HCT116 (cell line): ENCODE results near the gene PLGRKT. TPM values are rescaled to one million over a fixed set of nuclear protein-coding genes. Genes with fewer than 3 reads are reported as not detected.
A peak's percentile ranks its signal among the peaks of the same experiment; 100 is the strongest.

Source experiments
- ATAC-seq: fragments of 200-7000 bp; cut with Tn5 transposase; 2 replicates; pipeline ENCODE4 v1.9.1; 2020; ENCODE audit warnings: mild to moderate bottlenecking, moderate library complexity
- BruUV-seq: library from RNA; stranded (reverse); fragments of 400-500 nt; replicated peaks from 2 replicates; lab custom pipeline; 2021; lab: Mats Ljungman, UMichigan
- CTCF ChIA-PET: fragments of 300-600 bp; sonication (Branson Sonifier 250); formaldehyde crosslinking; loops from one replicate; lab custom pipeline; 2021; ENCODE audit warnings: antibody characterized with exemption; lab: Charles Lee
- POLR2A ChIA-PET: fragments of 300-600, 350-600 bp; sonication (Branson Sonifier 250); formaldehyde crosslinking; loops from one replicate; lab custom pipeline; 2021; ENCODE audit warnings: antibody characterized with exemption; lab: Charles Lee
- RAD21 ChIA-PET, 2 experiments: fragments of 300-600 bp; sonication (Branson Sonifier 250); formaldehyde crosslinking; loops; one replicate each; lab custom pipeline; 2023; ENCODE audit warnings: low total read pairs in 2 of 2; ENCODE audit not compliant: uncharacterized antibody in 2 of 2, unreplicated experiment in 2 of 2, low non-redundant PET in 1 of 2; lab: Charles Lee
- DNase-seq: peaks from one replicate; pipeline ENCODE4 v3.0.0-alpha.2; 2010; ENCODE audit warnings: low read depth, low spot score
- H2AFZ ChIP-seq: fragments of 200-600 bp; shearing (Covaris generic), sonication (generic); 2 replicates; pipeline ENCODE4 v1.6.1; 2017; ENCODE audit warnings: low read depth, mixed run types, mixed read lengths, antibody characterized with exemption, low read length; ENCODE audit not compliant: poor library complexity, severe bottlenecking
- H3K27ac ChIP-seq: 2 replicates; pipeline ENCODE4 v1.5.1; 2012; ENCODE audit warnings: low read depth, low read length
- H3K27me3 ChIP-seq: fragments of 200-600 bp; sonication (generic); 2 replicates; pipeline ENCODE4 v1.6.1; 2016; ENCODE audit warnings: mixed run types, low read length, mixed read lengths; ENCODE audit not compliant: insufficient read depth
- H3K36me3 ChIP-seq, 2 experiments: fragments of 200-500 bp in 1 of 2; fragments of 200-600 bp in 1 of 2; sonication (Bioruptor generic) in 1 of 2; sonication (generic) in 1 of 2; 2 replicates each; pipeline versions ENCODE4 v1.5.1 to v1.6.1; 2014 to 2016; ENCODE audit warnings: low read length in 2 of 2, inconsistent platforms in 1 of 2, mixed read lengths in 1 of 2, mixed run types in 1 of 2; ENCODE audit not compliant: insufficient read depth in 2 of 2, control insufficient read depth in 1 of 2
- H3K4me1 ChIP-seq, 2 experiments: fragments of 200-600 bp in 1 of 2; sonication (generic) in 1 of 2; 2 replicates each; pipeline versions ENCODE4 v1.5.1 to v1.6.1; 2012 to 2017; ENCODE audit warnings: low read length in 2 of 2, inconsistent platforms in 1 of 2, mild to moderate bottlenecking in 1 of 2, mixed read lengths in 1 of 2, mixed run types in 1 of 2, moderate library complexity in 1 of 2; ENCODE audit not compliant: insufficient read depth in 2 of 2, control insufficient read depth in 1 of 2
- H3K4me2 ChIP-seq: fragments of 200-600 bp; sonication (generic); 2 replicates; pipeline ENCODE4 v1.6.1; 2017; ENCODE audit warnings: mixed run types, low read length, mixed read lengths
- H3K4me3 ChIP-seq, 2 experiments: fragments of 200-600 bp in 1 of 2; sonication (generic) in 1 of 2; replicated peaks in 1 of 2; 2 replicates each; pipeline ENCODE4 v1.5.1; 2011 to 2016; ENCODE audit warnings: low read length in 2 of 2, control low read depth in 1 of 2, low read depth in 1 of 2, mild to moderate bottlenecking in 1 of 2, mixed read lengths in 1 of 2, mixed run types in 1 of 2
- H3K79me2 ChIP-seq: fragments of 200-600 bp; sonication (generic); 2 replicates; pipeline ENCODE4 v1.6.1; 2017; ENCODE audit warnings: mild to moderate bottlenecking, mixed run types, low read length, moderate library complexity, mixed read lengths; ENCODE audit not compliant: insufficient read depth
- H3K9ac ChIP-seq: fragments of 200-600 bp; sonication (generic); 2 replicates; pipeline ENCODE4 v1.6.1; 2016; ENCODE audit warnings: low read length, mixed read lengths
- H3K9me2 ChIP-seq: fragments of 200-600 bp; sonication (generic), shearing (Covaris generic); 2 replicates; pipeline ENCODE4 v1.6.1; 2017; ENCODE audit warnings: mixed run types, mild to moderate bottlenecking, moderate library complexity; ENCODE audit not compliant: insufficient read depth
- H3K9me3 ChIP-seq, 2 experiments: fragments of 200-500 bp in 1 of 2; fragments of 200-600 bp in 1 of 2; sonication (Bioruptor generic) in 1 of 2; sonication (generic) in 1 of 2; 2 replicates each; pipeline ENCODE4 v1.6.1; 2014 to 2017; ENCODE audit warnings: low read length in 2 of 2, mixed read lengths in 2 of 2, inconsistent platforms in 1 of 2, low read depth in 1 of 2, mild to moderate bottlenecking in 1 of 2, mixed run types in 1 of 2, moderate library complexity in 1 of 2; ENCODE audit not compliant: control insufficient read depth in 1 of 2, insufficient read depth in 1 of 2
- H4K20me1 ChIP-seq: fragments of 200-600 bp; sonication (generic), shearing (Covaris generic); 2 replicates; pipeline ENCODE4 v1.6.1; 2017; ENCODE audit warnings: mixed run types, mild to moderate bottlenecking, moderate library complexity; ENCODE audit not compliant: insufficient read depth
- CBX3 ChIP-seq: IDR thresholded peaks from 2 replicates; pipeline ENCODE4 v1.6.1; 2012; ENCODE audit warnings: low read depth
- CEBPB ChIP-seq: IDR thresholded peaks from 2 replicates; pipeline ENCODE4 v1.6.1; 2012; ENCODE audit warnings: low read depth
- EGR1 ChIP-seq: IDR thresholded peaks from 2 replicates; pipeline ENCODE4 v1.6.1; 2012; ENCODE audit warnings: low read depth
- ELF1 ChIP-seq: IDR thresholded peaks from 2 replicates; pipeline ENCODE4 v1.6.1; 2012; ENCODE audit warnings: low read depth, borderline replicate concordance
- EZH2 ChIP-seq: fragments of 200-600 bp; sonication (generic); IDR thresholded peaks from 2 replicates; pipeline ENCODE4 v1.6.1; 2017; ENCODE audit warnings: antibody characterized with exemption, mixed run types
- JUND ChIP-seq: IDR thresholded peaks from 2 replicates; pipeline ENCODE4 v1.6.1; 2012
- POLR2A ChIP-seq: IDR thresholded peaks from 2 replicates; pipeline ENCODE4 v1.7.0; 2011; ENCODE audit warnings: borderline replicate concordance; ENCODE audit not compliant: insufficient read depth, insufficient read length; ENCODE audit errors: extremely low read depth
- RAD21 ChIP-seq: IDR thresholded peaks from 2 replicates; pipeline ENCODE4 v1.6.1; 2012; ENCODE audit warnings: low read depth, mild to moderate bottlenecking
- SIN3A ChIP-seq: IDR thresholded peaks from 2 replicates; pipeline ENCODE4 v1.6.1; 2012; ENCODE audit warnings: low read depth
- TCF7L2 ChIP-seq: IDR thresholded peaks from 2 replicates; pipeline ENCODE4 v1.7.0; 2011; ENCODE audit warnings: borderline replicate concordance, inconsistent platforms; ENCODE audit not compliant: insufficient read depth, insufficient read length; ENCODE audit errors: extremely low read depth
- YY1 ChIP-seq: IDR thresholded peaks from 2 replicates; pipeline ENCODE4 v1.6.1; 2011; ENCODE audit warnings: low read length, low read depth, moderate library complexity, mild to moderate bottlenecking; ENCODE audit not compliant: insufficient replicate concordance; ENCODE audit errors: extremely low read depth
- intact Hi-C: fragments of 100-400 bp; cut with micrococcal nuclease; formaldehyde crosslinking; loops from 2 replicates; pipeline ENCODE4 v1.10.0; 2022
- total RNA-seq: library from RNA; stranded (reverse); gene quantifications from one replicate; pipeline ENCODE4 v1.2.1, GENCODE V29; 2021; ENCODE audit not compliant: unreplicated experiment
- TF ChIP-seq, protein P1 (sequence below): IDR thresholded peaks from 2 replicates; pipeline ENCODE4 v1.6.1; 2012
- TF ChIP-seq, protein P2 (sequence below): IDR thresholded peaks from 2 replicates; pipeline ENCODE4 v1.6.1; 2011; ENCODE audit warnings: mild to moderate bottlenecking, low read length, moderate library complexity; ENCODE audit not compliant: insufficient replicate concordance; ENCODE audit errors: extremely low read depth
- TF ChIP-seq, protein P3 (sequence below): IDR thresholded peaks from 2 replicates; pipeline ENCODE4 v1.6.1; 2012; ENCODE audit warnings: low read depth
- TF ChIP-seq, protein P4 (sequence below): IDR thresholded peaks from 2 replicates; pipeline ENCODE4 v1.6.1; 2012

PLGRKT gene
- total RNA-seq, 1 experiment from 2014 or later = 23.8 TPM

DNA sequence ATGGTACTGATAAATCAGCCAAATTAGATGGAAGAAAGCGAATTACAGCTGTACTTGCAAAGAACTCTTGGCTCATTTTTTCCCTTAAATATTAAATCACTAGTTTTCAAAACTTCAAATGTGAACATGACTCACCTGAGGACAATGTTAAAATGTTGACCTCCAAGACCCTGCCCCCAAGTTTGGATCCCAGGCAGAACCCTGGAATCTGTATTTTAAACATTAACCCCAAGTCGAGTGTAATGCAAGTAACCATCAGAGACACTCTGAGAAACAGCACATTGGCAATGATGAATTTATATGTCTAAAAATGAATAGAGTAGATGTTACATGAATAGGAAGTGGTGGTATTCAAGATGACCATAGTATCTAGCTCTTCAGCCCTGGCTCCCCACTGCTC, 10.3 kb upstream of the PLGRKT start:
- H3K4me1 ChIP-seq = peaks cover 7 to 30% of the 10 kb centered on the region in 2 experiments
- H3K9me3 ChIP-seq = no peaks in the 10 kb centered on the region
- ChIA-PET RAD21 (no interaction called here), CTCF (no interaction called here), POLR2A (no interaction called here)
- H3K9ac ChIP-seq = no peak overlapping the region
- H3K27me3 ChIP-seq = no peaks in the 10 kb centered on the region
- no peak overlapping the region for H3K4me3 ChIP-seq
- H3K4me2 ChIP-seq = no peak overlapping the region
- DNase-seq (no peak), ATAC-seq (no peak)
- no peaks in the 10 kb centered on the region for H4K20me1 ChIP-seq
- intact Hi-C loops = loop anchor here (10.0 kb wide), 1 partner anchor 843 kb away; no protein-coding TSS in a partner anchor
- no peak overlapping the region for H3K27ac ChIP-seq
- H3K9me2 ChIP-seq = no peaks in the 10 kb centered on the region
- no TSS peak for BruUV-seq
- H2AFZ ChIP-seq = no peak overlapping the region
- H3K79me2 ChIP-seq = no peaks in the 10 kb centered on the region
- TF ChIP-seq SIN3A (no peak), EGR1 (no peak)
- TF ChIP-seq, protein P1, sequence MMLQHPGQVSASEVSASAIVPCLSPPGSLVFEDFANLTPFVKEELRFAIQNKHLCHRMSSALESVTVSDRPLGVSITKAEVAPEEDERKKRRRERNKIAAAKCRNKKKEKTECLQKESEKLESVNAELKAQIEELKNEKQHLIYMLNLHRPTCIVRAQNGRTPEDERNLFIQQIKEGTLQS = no peak
- TF ChIP-seq, protein P2, sequence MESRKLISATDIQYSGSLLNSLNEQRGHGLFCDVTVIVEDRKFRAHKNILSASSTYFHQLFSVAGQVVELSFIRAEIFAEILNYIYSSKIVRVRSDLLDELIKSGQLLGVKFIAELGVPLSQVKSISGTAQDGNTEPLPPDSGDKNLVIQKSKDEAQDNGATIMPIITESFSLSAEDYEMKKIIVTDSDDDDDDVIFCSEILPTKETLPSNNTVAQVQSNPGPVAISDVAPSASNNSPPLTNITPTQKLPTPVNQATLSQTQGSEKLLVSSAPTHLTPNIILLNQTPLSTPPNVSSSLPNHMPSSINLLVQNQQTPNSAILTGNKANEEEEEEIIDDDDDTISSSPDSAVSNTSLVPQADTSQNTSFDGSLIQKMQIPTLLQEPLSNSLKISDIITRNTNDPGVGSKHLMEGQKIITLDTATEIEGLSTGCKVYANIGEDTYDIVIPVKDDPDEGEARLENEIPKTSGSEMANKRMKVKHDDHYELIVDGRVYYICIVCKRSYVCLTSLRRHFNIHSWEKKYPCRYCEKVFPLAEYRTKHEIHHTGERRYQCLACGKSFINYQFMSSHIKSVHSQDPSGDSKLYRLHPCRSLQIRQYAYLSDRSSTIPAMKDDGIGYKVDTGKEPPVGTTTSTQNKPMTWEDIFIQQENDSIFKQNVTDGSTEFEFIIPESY = no peak
- no peaks in the 10 kb centered on the region for H3K36me3 ChIP-seq

DNA sequence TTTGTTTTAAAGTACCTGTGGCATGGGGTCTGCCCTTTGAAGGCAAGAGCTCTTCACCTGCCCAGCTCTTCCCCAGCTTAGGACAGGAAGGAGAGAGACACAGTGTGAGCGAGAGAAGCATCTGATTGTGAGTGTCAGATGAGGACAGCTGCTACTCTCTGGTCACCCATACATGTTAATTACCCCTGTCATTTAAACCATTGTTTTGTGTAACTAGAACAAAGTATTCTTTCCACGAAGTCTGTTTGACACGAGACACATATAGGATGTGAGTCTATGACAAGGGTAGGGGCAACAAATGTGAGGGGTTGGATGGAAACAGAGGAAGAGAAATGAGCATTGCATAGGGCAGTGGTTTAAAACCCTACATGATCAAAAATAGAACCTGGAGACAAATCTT, 9.6 kb upstream of the PLGRKT start:
- ATAC-seq = no peak
- no peak for DNase-seq
- RAD21 ChIA-PET = no interaction called here
- POLR2A ChIA-PET = no interaction called here
- Histone ChIP-seq H3K4me3 (no peak overlapping the region), H3K4me1 (peaks cover 7 to 30% of the 10 kb centered on the region in 2 experiments), H2AFZ (no peak overlapping the region), H3K9me2 (no peaks in the 10 kb centered on the region), H3K79me2 (no peaks in the 10 kb centered on the region), H3K4me2 (peak overlapping the region; percentile 40), H3K27ac (no peak overlapping the region), H3K9me3 (no peaks in the 10 kb centered on the region), H3K36me3 (no peaks in the 10 kb centered on the region), H4K20me1 (no peaks in the 10 kb centered on the region), H3K9ac (no peak overlapping the region), H3K27me3 (no peaks in the 10 kb centered on the region)
- no TSS peak for BruUV-seq
- CTCF ChIA-PET = no interaction called here
- intact Hi-C loops = loop anchor here (10.0 kb wide), 1 partner anchor 843 kb away; no protein-coding TSS in a partner anchor
- TF ChIP-seq POLR2A = no peak
- TF ChIP-seq, protein P3, sequence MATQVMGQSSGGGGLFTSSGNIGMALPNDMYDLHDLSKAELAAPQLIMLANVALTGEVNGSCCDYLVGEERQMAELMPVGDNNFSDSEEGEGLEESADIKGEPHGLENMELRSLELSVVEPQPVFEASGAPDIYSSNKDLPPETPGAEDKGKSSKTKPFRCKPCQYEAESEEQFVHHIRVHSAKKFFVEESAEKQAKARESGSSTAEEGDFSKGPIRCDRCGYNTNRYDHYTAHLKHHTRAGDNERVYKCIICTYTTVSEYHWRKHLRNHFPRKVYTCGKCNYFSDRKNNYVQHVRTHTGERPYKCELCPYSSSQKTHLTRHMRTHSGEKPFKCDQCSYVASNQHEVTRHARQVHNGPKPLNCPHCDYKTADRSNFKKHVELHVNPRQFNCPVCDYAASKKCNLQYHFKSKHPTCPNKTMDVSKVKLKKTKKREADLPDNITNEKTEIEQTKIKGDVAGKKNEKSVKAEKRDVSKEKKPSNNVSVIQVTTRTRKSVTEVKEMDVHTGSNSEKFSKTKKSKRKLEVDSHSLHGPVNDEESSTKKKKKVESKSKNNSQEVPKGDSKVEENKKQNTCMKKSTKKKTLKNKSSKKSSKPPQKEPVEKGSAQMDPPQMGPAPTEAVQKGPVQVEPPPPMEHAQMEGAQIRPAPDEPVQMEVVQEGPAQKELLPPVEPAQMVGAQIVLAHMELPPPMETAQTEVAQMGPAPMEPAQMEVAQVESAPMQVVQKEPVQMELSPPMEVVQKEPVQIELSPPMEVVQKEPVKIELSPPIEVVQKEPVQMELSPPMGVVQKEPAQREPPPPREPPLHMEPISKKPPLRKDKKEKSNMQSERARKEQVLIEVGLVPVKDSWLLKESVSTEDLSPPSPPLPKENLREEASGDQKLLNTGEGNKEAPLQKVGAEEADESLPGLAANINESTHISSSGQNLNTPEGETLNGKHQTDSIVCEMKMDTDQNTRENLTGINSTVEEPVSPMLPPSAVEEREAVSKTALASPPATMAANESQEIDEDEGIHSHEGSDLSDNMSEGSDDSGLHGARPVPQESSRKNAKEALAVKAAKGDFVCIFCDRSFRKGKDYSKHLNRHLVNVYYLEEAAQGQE = no peak
- TF ChIP-seq, protein P4, sequence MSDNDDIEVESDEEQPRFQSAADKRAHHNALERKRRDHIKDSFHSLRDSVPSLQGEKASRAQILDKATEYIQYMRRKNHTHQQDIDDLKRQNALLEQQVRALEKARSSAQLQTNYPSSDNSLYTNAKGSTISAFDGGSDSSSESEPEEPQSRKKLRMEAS = no peak
- no peak for TF ChIP-seq TCF7L2
- no peak for TF ChIP-seq CEBPB
- no peak for TF ChIP-seq EZH2
- no peak for TF ChIP-seq ELF1
- no peak for TF ChIP-seq EGR1
- TF ChIP-seq, protein P1 = no peak
- TF ChIP-seq JUND = no peak
- no peak for TF ChIP-seq RAD21
- TF ChIP-seq CBX3 = no peak
- no peak for TF ChIP-seq YY1
